ENCODE measurements around the gene ZNF407.

ZNF407 gene

GRCh38 chr18:74778191-74778847 lies 180.6 kb downstream of the ZNF407 start:
- TF ChIP-seq TAF1 (IDR thresholded peaks at IDR 0.05; ENCODE audit: low read depth) (no peak), MAX (IDR thresholded peaks at IDR 0.05) (no peak), NFIC (IDR thresholded peaks at IDR 0.05) (no peak), TCF12 (IDR thresholded peaks at IDR 0.05; ENCODE audit: low read depth) (no peak), YY1 (IDR thresholded peaks at IDR 0.05; ENCODE audit: low read depth) (no peak), EGR1 (IDR thresholded peaks at IDR 0.05) (no peak), ZBTB7A (IDR thresholded peaks at IDR 0.05; ENCODE audit: low read depth) (no peak), CREB1 (IDR thresholded peaks at IDR 0.05; ENCODE audit: low read depth) (no peak), RAD21 (IDR thresholded peaks at IDR 0.05; ENCODE audit: low read depth) (no peak), FOXM1 (IDR thresholded peaks at IDR 0.05; ENCODE audit: borderline replicate concordance, low read depth) (no peak), EP300 (IDR thresholded peaks at IDR 0.05; ENCODE audit: borderline replicate concordance) (no peak), TEAD4 (IDR thresholded peaks at IDR 0.05) (no peak), REST (IDR thresholded peaks at IDR 0.05; ENCODE audit: low read depth) (no peak), CEBPB (IDR thresholded peaks at IDR 0.05) (no peak), USF1 (IDR thresholded peaks at IDR 0.05) (no peak)

- TF ChIP-seq YY1 (IDR thresholded peaks at IDR 0.05; ENCODE audit: low read depth) (no peak), MAX (IDR thresholded peaks at IDR 0.05) (no peak)
These were observed 187.1 kb downstream of the ZNF407 start for GRCh38 chr18:74784752-74785151.

- no peak for TF ChIP-seq TCF12 (IDR thresholded peaks at IDR 0.05; ENCODE audit: low read depth)
- TF ChIP-seq USF1 (IDR thresholded peaks at IDR 0.05): no peak
- TF ChIP-seq YY1 (IDR thresholded peaks at IDR 0.05; ENCODE audit: low read depth): no peak
- no peak for TF ChIP-seq CREB1 (IDR thresholded peaks at IDR 0.05; ENCODE audit: low read depth)
- no peak for TF ChIP-seq TEAD4 (IDR thresholded peaks at IDR 0.05)
- TF ChIP-seq ZBTB7A (IDR thresholded peaks at IDR 0.05; ENCODE audit: low read depth): no peak
- TF ChIP-seq MAX (IDR thresholded peaks at IDR 0.05): no peak
- TF ChIP-seq RAD21 (IDR thresholded peaks at IDR 0.05; ENCODE audit: low read depth): no peak
- no peak for TF ChIP-seq EP300 (IDR thresholded peaks at IDR 0.05; ENCODE audit: borderline replicate concordance)
- no peak for TF ChIP-seq REST (IDR thresholded peaks at IDR 0.05; ENCODE audit: low read depth)
These were observed 188.0 kb downstream of the ZNF407 start for GRCh38 chr18:74785632-74786031.

GRCh38 chr18:74788657-74789056 lies 191.0 kb downstream of the ZNF407 start:
- TF ChIP-seq TEAD4 (IDR thresholded peaks at IDR 0.05) (no peak), MAX (IDR thresholded peaks at IDR 0.05) (no peak), TAF1 (IDR thresholded peaks at IDR 0.05; ENCODE audit: low read depth) (no peak), ZBTB7A (IDR thresholded peaks at IDR 0.05; ENCODE audit: low read depth) (no peak), REST (IDR thresholded peaks at IDR 0.05; ENCODE audit: low read depth) (no peak), EGR1 (IDR thresholded peaks at IDR 0.05) (no peak)

Data from Ishikawa (cell line).